Neutrophil (primary cell): ENCODE measurements around the gene ALDH3A2.
A peak's percentile ranks its signal among the peaks of the same experiment; 100 is the strongest.

Source experiments
- H3K27ac ChIP-seq: fragments of 200-600 bp; sonication (generic); 2 replicates; pipeline ENCODE4 v1.5.1; 2016; ENCODE audit warnings: mild to moderate bottlenecking, moderate library complexity
- H3K27me3 ChIP-seq: fragments of 200-600 bp; sonication (generic); 2 replicates; pipeline ENCODE4 v1.6.0; 2016; ENCODE audit warnings: mild to moderate bottlenecking
- H3K36me3 ChIP-seq: fragments of 200-600 bp; sonication (generic); 2 replicates; pipeline ENCODE4 v1.5.1; 2017
- H3K4me1 ChIP-seq, 2 experiments: fragments of 200-600 bp in 1 of 2; sonication (generic) in 1 of 2; 1 replicate in 1 of 2; 2 replicates in 1 of 2; pipeline versions ENCODE4 v1.5.1 to v1.6.1; 2013 to 2016; ENCODE audit warnings: low read depth in 1 of 2, low read length in 1 of 2, mild to moderate bottlenecking in 1 of 2, moderate library complexity in 1 of 2; ENCODE audit not compliant: control insufficient read depth in 1 of 2, insufficient read depth in 1 of 2
- H3K4me3 ChIP-seq, 2 experiments: fragments of 200-600 bp in 1 of 2; sonication (generic) in 1 of 2; 1 replicate in 1 of 2; 2 replicates in 1 of 2; pipeline ENCODE4 v1.5.1; 2013 to 2016; ENCODE audit warnings: low read depth in 1 of 2, low read length in 1 of 2, mild to moderate bottlenecking in 1 of 2, moderate library complexity in 1 of 2
- H3K9me3 ChIP-seq: fragments of 200-600 bp; sonication (generic); 2 replicates; pipeline ENCODE4 v1.5.1; 2016
- CTCF ChIP-seq: fragments of 200-600 bp; sonication (generic); IDR thresholded peaks from 2 replicates; pipeline ENCODE4 v1.5.1; 2016; ENCODE audit warnings: antibody characterized with exemption

The ALDH3A2 gene

DNA sequence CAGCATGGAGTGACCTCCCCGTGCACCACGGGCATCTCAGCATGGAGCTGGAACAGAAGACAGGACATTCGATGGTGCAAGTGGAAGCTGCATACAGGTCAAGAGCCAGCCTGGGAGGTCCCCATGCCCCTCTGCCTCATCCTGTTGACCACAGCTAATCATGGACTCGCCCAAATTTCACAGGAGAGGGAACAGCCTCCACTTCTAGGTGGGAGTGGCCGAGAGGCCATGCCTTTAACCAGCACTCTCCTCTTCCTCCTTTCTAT lies 71.6 kb downstream of the ALDH3A2 start:
- H3K4me1 ChIP-seq = peaks cover 9 to 13% of the 10 kb centered on the region in 2 experiments
- H3K27ac ChIP-seq = no peak overlapping the region

GRCh38 chr17:19720631-19721426 lies 72.3 kb downstream of the ALDH3A2 start:
- H3K27me3 ChIP-seq = no peaks in the 10 kb centered on the region

More for the DNA sequence above, 71.6 kb downstream of the ALDH3A2 start:
- Histone ChIP-seq H3K4me3 (no peak overlapping the region), H3K9me3 (no peaks in the 10 kb centered on the region), H3K36me3 (no peaks in the 10 kb centered on the region), H3K27me3 (no peaks in the 10 kb centered on the region)
- TF ChIP-seq CTCF = no peak

GRCh38 chr17:19723964-19724363 lies 75.4 kb downstream of the ALDH3A2 start:
- peaks cover 9 to 13% of the 10 kb centered on the region in 2 experiments for H3K4me1 ChIP-seq
- H3K27ac ChIP-seq = no peak overlapping the region
- no peak overlapping the region for H3K4me3 ChIP-seq
- TF ChIP-seq CTCF = no peak
- H3K27me3 ChIP-seq = no peaks in the 10 kb centered on the region
- no peaks in the 10 kb centered on the region for H3K9me3 ChIP-seq
- no peaks in the 10 kb centered on the region for H3K36me3 ChIP-seq

More at GRCh38 chr17:19720631-19721426, 72.3 kb downstream of the ALDH3A2 start:
- Histone ChIP-seq H3K27ac (no peak overlapping the region), H3K4me3 (no peak overlapping the region), H3K4me1 (peaks cover 9 to 13% of the 10 kb centered on the region in 2 experiments), H3K9me3 (no peaks in the 10 kb centered on the region), H3K36me3 (no peaks in the 10 kb centered on the region)
- no peak for TF ChIP-seq CTCF

- TF ChIP-seq CTCF = no peak
- peaks cover 9 to 13% of the 10 kb centered on the region in 2 experiments for H3K4me1 ChIP-seq
- H3K36me3 ChIP-seq = no peaks in the 10 kb centered on the region
- H3K27me3 ChIP-seq = no peaks in the 10 kb centered on the region
- no peak overlapping the region for H3K27ac ChIP-seq
- no peaks in the 10 kb centered on the region for H3K9me3 ChIP-seq
- H3K4me3 ChIP-seq = peak overlapping the region; percentile 17 to 23
Measured at GRCh38 chr17:19724501-19725420, 76.2 kb downstream of the ALDH3A2 start.

DNA sequence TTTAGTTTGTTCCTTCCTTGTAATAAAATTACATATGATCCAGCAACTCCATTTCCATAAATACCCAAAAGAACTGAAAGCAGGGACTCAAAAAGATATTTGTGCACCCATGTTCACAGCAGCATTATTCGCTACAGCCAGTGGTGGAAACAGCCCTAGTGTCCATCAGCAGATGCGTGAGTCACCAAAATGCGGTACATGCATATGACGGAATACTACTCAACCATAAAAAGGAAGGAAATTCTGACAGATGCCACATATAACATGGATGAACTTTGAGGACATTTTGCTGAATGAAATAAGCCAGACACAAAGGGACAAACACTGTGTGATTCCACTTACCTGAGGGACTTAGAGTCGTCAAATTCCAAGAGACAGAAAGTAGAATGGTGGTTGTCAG lies 76.9 kb downstream of the ALDH3A2 start:
- Histone ChIP-seq H3K4me1 (peaks cover 9 to 13% of the 10 kb centered on the region in 2 experiments), H3K36me3 (no peaks in the 10 kb centered on the region), H3K27ac (no peak overlapping the region), H3K4me3 (no peak overlapping the region), H3K9me3 (no peaks in the 10 kb centered on the region), H3K27me3 (no peaks in the 10 kb centered on the region)
- no peak for TF ChIP-seq CTCF
